Endothelial cell (in vitro differentiated cells): ENCODE measurements around the gene ITSN2. TPM values are rescaled to one million over a fixed set of nuclear protein-coding genes. Genes with fewer than 3 reads are reported as not detected.
"Not testable (repeated sequence)": the region's sequence is repeated elsewhere in the genome, so short reads cannot be mapped to it uniquely, and the experiment has no call there.

ENCODE experiments used
- DNase-seq: peaks from one replicate; pipeline ENCODE4 v3.0.0; 2021; ENCODE audit warnings: low spot score
- H3K27ac Mint-ChIP-seq: one replicate; pipeline ENCODE4 v1.8.0; 2021; ENCODE audit warnings: mixed read lengths, inconsistent platforms; ENCODE audit not compliant: unreplicated experiment
- H3K27me3 Mint-ChIP-seq: one replicate; pipeline ENCODE4 v1.8.0; 2021; ENCODE audit warnings: mild to moderate bottlenecking, moderate library complexity, mixed read lengths, inconsistent platforms; ENCODE audit not compliant: unreplicated experiment
- H3K36me3 Mint-ChIP-seq: one replicate; pipeline ENCODE4 v1.8.0; 2021; ENCODE audit warnings: mild to moderate bottlenecking, low read depth, mixed read lengths, inconsistent platforms; ENCODE audit not compliant: unreplicated experiment
- H3K4me1 Mint-ChIP-seq: one replicate; pipeline ENCODE4 v1.8.0; 2021; ENCODE audit warnings: mild to moderate bottlenecking, mixed read lengths, inconsistent platforms; ENCODE audit not compliant: unreplicated experiment
- H3K4me3 Mint-ChIP-seq: one replicate; pipeline ENCODE4 v1.8.0; 2021; ENCODE audit warnings: mild to moderate bottlenecking, mixed read lengths, inconsistent platforms; ENCODE audit not compliant: unreplicated experiment
- H3K9me3 Mint-ChIP-seq: one replicate; pipeline ENCODE4 v1.8.0; 2021; ENCODE audit warnings: mixed read lengths, inconsistent platforms; ENCODE audit not compliant: unreplicated experiment
- total RNA-seq: library from RNA; stranded (reverse); fragmentation: NEBNext Ultra II Directional; extraction: Animal tissue kit (Norgen Biotek cat#: 25700); gene quantifications from one replicate; pipeline ENCODE4 v1.2.1, GENCODE V29; 2021; ENCODE audit not compliant: unreplicated experiment
- TF ChIP-seq, protein P1 (sequence below): fragments of 200-600 bp; sonication (generic); IDR thresholded peaks from one replicate; pipeline ENCODE4 v1.5.0; 2021; ENCODE audit warnings: antibody characterized with exemption; ENCODE audit not compliant: unreplicated experiment

The ITSN2 gene
- total RNA-seq, 1 donor from 2014 or later: 73.3 TPM

DNA sequence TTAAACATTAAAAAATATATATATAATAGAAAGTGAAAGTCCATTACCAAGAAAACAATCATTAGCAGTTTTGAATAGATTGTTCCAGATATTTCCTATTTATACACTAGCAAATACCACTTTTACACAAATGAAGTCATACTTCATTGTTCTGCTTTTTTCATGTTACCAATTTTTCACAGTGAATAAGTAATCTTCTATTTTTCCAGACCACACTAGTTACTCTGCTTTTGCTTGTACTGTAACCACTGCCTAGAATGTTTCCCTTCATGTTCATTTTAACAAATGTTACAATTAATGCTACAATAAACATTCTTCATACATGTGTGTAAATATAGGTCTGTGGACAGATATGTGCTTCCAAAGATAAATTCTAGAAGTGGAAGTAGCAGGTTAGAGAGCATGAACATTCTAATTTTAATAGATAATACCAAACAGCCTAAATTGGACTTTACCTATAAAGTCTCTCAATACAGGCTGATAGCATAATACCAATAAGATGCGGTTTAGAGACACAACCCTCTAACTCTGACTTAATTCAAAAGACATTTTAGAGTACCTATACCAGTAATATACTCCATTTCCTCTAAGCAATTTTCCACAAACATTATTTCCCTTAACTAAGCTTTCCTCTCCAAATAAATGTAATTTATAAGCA is 17.0 kb downstream of the ITSN2 start:
- no peak for DNase-seq
- peaks cover 2% of the 10 kb centered on the region for H3K27me3 Mint-ChIP-seq
- H3K4me1 Mint-ChIP-seq: peaks cover 27% of the 10 kb centered on the region
- H3K27ac Mint-ChIP-seq: peak overlapping the region; percentile 31
- peaks cover 7% of the 10 kb centered on the region for H3K36me3 Mint-ChIP-seq
- H3K9me3 Mint-ChIP-seq: no peaks in the 10 kb centered on the region
- no peak overlapping the region for H3K4me3 Mint-ChIP-seq
- TF ChIP-seq, protein P1, sequence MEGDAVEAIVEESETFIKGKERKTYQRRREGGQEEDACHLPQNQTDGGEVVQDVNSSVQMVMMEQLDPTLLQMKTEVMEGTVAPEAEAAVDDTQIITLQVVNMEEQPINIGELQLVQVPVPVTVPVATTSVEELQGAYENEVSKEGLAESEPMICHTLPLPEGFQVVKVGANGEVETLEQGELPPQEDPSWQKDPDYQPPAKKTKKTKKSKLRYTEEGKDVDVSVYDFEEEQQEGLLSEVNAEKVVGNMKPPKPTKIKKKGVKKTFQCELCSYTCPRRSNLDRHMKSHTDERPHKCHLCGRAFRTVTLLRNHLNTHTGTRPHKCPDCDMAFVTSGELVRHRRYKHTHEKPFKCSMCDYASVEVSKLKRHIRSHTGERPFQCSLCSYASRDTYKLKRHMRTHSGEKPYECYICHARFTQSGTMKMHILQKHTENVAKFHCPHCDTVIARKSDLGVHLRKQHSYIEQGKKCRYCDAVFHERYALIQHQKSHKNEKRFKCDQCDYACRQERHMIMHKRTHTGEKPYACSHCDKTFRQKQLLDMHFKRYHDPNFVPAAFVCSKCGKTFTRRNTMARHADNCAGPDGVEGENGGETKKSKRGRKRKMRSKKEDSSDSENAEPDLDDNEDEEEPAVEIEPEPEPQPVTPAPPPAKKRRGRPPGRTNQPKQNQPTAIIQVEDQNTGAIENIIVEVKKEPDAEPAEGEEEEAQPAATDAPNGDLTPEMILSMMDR: no peak

DNA sequence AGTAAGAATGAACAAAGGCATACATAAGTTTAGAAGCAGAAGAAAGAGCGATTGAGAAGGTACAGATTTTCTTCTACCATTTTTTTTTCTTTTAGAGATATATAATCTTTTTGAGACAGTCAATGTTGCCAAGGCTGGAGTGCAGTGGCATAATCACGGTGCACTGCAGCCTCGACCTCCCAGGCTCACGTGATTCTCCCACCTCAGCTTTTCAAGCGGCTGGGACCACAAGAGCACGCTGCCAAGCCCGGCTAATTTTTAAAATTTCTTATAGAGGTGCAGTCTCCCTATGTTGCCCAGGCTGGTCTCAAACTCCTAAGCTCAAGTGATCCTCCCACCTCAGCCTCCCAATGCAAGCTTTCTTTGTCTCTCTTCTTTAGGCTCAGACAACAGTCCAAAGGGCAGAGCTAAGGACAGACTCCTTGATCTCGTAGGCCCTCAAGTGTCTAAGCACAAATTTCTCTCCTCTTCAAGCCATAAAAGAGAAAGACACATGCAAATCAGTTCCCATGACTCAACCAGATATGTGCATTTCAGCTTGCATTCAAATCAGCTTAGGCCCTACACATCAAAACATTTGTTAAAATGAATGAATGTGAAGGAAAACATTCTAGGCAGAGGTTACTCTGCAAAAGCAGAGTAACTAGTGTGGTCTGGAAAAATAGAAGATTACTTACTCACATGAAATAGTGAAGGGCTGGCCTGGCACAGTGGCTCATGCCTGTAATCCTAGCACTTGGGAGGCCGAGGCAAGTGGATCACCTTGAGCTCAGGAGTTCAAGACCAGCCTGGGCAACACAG is 18.0 kb downstream of the ITSN2 start:
- no peak overlapping the region for H3K4me3 Mint-ChIP-seq
- peaks cover 2% of the 10 kb centered on the region for H3K27me3 Mint-ChIP-seq
- peaks cover 7% of the 10 kb centered on the region for H3K36me3 Mint-ChIP-seq
- TF ChIP-seq, protein P1: no peak
- H3K9me3 Mint-ChIP-seq: no peaks in the 10 kb centered on the region
- no peak for DNase-seq
- peaks cover 36% of the 10 kb centered on the region for H3K4me1 Mint-ChIP-seq
- no peak overlapping the region for H3K27ac Mint-ChIP-seq

- DNase-seq: no peak
- TF ChIP-seq, protein P1: no peak
- H3K4me3 Mint-ChIP-seq: no peak overlapping the region
- no peaks in the 10 kb centered on the region for H3K9me3 Mint-ChIP-seq
- peaks cover 41% of the 10 kb centered on the region for H3K4me1 Mint-ChIP-seq
- peaks cover 7% of the 10 kb centered on the region for H3K36me3 Mint-ChIP-seq
- peaks cover 2% of the 10 kb centered on the region for H3K27me3 Mint-ChIP-seq
- no peak overlapping the region for H3K27ac Mint-ChIP-seq
Measured at GRCh38 chr2:24339856-24340262, 20.5 kb downstream of the ITSN2 start.

- H3K27ac Mint-ChIP-seq: peak overlapping the region; percentile 9
- DNase-seq: not testable (repeated sequence)
Measured at GRCh38 chr2:24339098-24339497, 21.2 kb downstream of the ITSN2 start.

DNA sequence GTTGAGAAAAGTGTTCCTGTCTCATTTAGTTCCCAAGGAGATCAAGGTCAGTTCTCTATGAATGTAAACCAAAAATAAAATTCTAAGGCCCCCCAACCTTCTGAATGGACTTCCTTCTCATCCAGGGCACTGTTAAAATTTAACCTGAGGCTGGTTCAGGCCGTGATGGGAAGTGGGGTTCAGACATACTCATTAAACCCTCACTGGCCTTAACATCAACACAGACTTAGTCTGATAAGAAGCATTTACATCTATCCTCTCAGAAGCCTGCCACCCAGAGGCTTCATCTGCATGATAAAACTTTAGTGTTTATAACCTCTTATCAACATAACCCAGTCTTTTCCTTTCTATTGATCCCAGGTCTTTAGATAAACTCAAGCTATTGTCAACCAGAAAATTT is 22.4 kb downstream of the ITSN2 start:
- H3K36me3 Mint-ChIP-seq: peaks cover 7% of the 10 kb centered on the region
- TF ChIP-seq, protein P1: no peak
- H3K9me3 Mint-ChIP-seq: no peaks in the 10 kb centered on the region
- DNase-seq: no peak
- H3K4me3 Mint-ChIP-seq: no peak overlapping the region
- H3K4me1 Mint-ChIP-seq: peaks cover 53% of the 10 kb centered on the region
- peaks cover 4% of the 10 kb centered on the region for H3K27me3 Mint-ChIP-seq
- H3K27ac Mint-ChIP-seq: peak overlapping the region; percentile 32

More at GRCh38 chr2:24339098-24339497, 21.2 kb downstream of the ITSN2 start:
- not testable (repeated sequence) for H3K4me3 Mint-ChIP-seq, H3K9me3 Mint-ChIP-seq, H3K27me3 Mint-ChIP-seq, H3K36me3 Mint-ChIP-seq
- peaks cover 45% of the 10 kb centered on the region for H3K4me1 Mint-ChIP-seq
